DMS53 (cell line): ENCODE data around the gene FGGY.

Source experiments
- DNase-seq: peaks from one replicate; lab custom pipeline; 2025; lab: John Stamatoyannopoulos, UW

The FGGY gene

DNA sequence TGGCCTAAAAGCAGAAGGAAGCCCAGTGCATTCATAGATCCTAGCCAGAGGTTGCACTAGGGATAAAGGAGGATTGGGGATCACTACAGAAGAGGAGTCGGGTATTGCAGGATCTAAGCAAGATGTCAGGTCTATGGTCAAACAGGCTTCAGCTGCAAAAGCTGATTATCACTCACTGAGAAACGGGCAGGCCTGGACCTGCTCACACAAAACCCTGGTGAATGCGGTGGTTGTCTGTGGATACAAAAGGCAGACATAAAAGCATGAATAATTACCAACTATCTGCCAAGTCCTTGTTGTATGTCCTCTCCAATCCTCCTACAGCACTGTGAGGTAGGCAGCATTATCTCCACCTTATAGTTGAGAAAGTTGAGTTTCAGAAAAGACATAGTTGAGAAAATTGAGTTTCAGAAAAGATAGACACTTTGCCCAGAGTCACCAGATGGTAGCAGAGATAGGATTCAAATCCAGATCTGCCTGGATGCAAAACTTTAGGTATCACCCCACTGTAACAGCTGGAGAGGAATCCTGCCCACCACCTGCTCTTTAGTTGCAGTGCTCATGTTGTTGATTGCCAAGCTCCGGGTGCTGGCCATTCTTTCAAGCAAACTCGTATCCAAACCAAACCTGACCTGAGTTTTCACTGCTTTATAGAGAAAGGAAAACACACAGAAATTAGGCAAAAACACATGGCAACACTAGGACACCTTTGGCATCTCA lies 468.3 kb downstream of the FGGY start:
- DNase-seq = peak; percentile 19

DNA sequence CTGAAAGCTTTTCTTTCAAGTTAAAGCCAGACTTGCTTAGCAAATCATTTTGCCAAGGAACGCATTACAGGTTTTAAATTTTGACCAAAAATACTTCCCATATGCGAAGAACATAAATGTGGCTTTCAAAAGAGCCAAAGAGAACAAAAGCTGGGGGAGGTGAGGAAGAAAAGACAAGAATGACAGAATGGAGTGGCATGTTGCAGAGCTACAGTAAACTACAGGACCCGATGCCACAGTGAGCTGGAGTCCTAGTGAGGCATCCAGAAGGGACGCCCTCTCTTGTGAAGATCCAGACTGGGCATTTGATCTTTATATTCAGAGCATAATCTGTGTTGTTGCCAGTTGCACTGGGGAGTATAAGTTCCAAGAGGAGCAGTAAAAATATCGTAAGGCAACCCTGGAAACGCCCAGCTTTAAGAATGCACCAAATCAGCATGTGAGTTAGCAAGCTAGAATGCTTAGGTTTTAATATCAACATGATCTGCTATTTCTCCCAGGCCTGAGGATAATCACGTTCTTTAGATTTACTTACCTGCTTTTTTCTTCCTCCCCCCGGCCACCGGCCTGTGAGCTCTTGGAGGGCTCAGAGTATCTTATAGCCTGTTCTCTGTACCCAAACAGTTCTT lies 469.4 kb downstream of the FGGY start:
- no peak for DNase-seq

DNA sequence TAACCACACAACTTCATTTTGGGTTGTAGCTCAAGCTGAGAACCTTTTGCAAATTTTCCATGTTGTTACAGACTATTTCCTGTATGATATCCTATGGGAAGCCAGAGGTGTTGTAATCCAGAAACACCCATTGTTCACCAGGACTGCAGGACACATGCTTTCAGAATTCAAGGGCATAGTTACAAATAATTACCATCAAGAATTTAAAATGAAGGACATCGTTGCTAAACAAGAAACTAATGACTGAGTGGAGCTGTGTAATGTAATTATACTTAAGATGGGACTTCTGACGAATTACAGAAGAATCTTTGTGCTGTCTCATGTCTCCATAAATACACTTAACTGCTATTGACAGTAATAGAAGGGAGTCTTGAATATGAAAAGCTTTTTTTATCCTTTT lies 470.2 kb downstream of the FGGY start:
- no peak for DNase-seq

DNA sequence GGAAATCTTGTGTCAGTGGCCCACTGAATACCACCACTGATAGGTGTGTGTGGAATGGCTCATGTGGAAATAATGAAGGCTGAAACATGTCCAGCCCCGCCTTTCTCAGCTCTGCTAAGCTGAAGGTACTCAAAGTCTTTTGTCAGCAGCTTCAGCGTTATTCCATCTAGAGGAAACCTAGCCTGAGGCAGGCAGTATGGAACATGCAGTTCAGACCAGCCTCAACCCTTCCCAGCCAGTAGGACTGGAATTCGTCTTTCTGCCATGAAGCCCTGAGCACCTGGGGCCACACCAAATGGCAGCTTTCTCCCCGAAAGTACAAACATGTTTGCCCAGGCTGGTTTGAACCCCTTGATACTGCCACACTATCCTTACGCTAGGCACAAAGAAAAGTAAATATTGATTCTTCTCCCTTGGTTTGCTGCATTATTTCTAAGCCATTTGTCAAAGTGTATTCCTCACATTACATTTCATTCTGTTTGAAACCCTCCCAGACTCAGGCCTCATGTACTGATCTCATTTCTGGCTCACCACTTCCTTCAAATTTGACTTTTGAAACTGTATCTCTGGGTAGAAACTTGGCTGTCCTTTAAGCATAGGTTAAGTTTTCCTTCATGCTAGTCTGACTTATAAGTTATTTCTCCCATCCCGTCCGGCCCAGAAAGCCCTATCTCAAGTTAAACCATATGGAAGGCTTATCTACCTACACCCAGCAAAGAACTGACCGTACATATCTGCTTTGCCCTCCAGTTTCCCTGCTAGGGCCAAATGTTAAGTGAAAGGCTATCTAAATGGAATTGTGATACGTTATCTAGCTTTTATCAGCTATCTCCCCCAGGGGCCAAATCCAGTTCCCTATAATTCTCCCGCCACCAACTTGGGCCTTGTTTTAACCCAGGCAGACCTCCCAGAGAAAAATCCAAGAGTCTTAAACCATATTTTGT lies 472.2 kb downstream of the FGGY start:
- peak; percentile 82 for DNase-seq

DNA sequence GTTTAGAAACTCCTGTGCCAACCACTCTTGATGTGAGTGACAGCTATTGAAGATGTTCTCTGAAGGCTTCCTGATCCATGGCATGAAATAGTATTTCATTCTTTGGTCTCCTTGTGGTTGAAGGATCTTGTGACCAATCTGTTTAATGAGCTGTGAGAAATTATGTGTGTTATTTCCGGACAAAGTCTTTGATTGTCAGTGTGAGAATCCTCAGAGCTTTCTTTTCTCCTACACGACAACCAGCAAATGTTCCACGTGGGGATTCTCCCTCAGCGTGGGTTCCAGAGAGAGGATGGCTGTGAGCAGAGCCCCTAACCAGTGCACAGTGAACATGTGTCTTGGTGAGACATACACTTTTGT lies 472.8 kb downstream of the FGGY start:
- peak; percentile 46 for DNase-seq

DNA sequence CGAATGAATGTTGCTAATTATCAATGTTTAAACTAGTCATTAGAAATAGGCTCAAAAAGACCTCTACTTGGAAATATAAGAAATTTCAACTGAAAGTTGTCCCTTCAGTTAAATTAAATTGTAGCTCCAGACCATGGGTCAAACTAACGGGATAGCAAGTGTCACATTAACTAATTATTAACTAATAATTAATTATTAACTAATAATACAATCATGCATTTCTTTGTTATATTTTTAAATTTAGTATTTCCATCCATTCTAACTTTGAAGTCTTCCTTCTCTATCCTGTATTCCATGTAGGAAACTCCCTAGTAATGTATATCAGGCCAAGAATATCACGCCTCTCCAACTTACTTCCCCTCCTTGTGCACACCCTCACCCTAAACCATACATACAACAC lies 474.5 kb downstream of the FGGY start:
- DNase-seq = no peak

DNA sequence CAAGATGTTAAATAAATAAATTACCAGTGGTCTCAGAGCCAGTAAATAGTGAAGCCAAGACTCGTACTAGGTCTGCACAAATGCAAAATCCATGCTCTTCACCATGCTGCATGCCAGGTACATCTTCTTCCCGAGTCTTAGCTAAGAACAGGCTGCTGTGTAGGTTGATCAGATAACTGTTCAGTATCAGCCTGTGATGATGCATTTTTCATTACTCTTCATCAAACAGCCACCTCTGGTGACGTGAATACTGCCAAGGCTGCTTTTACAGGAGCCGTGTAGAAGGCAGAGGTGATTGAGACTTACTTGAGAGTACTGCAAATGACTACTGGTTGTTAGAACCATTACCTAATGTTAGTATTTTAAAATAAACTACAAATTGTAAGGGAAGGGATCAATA lies 478.6 kb downstream of the FGGY start:
- DNase-seq = no peak

DNA sequence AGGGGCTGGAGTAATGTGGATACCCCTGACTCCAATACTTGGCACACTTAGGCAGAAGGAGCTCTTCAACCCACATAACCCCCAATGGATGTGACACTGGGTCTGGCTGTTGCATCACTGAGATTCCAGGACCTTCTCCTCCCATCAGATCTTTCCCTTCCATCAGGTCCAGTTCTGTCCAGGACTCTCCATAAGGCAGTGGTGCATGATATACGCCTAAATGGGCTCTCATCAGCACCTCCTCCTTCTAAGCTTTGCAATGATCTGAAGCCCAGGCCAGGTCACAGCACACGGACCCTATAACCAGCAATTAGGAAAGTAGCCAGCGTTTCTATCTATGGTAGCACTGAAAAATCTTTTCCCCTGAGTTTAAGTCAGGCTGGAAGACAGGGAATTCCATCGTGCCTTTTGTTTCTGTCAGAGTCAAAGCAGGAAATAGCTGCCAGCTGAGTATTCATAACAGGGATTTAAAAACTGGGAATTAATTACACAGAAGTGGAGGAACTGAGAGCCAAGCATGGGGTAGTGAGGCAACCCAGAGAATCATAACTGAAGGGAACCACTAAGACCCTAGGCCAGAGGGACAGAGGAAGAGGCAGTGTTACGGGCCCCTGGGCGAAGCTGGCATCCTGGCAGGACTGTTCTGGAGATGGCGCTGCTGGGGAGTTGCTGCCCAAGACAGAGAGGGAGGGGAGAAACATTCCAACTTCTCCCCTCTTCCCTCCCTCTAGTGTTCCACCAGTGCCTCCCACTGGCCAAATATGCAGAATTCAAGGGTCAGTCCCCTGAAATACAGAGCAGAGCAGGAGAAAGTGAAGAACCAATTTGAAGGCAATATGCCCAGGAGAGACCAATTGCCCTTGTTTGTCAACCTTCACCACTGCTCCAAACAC lies 480.3 kb downstream of the FGGY start:
- peak; percentile 13 for DNase-seq

DNA sequence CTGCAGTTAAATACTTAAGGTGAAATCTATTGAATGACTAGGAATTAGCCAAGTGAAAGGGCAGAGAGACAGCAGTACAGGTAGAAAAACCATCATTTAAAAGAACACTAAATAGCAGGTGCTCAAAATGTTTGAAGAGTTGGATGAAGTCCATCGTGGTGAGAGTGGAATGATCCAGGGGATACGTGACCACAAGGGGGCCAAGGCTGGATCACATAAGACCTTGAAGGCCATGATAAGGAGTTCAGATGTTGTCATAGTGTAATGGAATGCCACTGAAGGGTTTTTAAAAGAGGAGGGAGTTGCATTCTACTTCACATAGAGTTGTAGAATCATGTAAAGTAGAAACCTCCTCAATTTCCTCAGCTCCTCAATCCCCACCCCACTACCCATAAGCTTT lies 483.1 kb downstream of the FGGY start:
- DNase-seq = peak; percentile 52

DNA sequence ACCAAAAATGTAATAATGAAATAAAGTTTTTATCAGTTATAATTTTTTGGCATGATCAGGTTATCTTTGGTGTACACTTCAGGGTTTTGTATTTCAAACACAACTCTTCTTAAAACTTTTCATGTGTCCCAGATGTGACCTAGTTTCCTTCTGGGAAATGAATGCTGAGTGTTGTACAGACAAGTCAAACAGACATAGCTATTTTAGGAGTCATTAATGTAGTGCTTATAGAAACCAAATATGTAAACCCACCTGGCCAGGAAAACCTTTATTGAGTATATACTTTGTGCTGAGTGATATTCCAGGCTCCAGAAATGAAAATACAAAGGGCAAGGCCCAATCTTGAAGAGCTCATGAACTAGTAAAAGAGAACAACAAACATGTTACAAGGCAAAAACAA lies 491.9 kb downstream of the FGGY start:
- DNase-seq = no peak

DNA sequence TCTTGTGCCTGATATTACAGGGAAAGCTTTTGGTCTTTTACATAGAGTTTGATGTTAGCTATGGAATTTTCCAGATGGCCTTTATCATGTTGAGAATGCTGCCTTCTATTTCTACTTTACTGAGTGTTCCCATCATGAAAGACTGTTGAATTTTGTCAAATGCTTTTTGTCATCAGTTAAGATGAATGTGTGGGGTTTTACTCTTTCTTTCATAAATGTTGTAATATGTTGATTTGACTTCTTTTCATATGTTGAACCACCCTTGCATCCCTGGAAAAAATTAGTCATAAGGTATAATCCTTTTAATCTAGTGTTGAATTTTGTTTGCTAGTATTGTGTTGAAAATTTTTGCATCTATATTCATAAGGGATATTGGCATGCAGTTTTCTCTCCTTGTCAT lies 501.7 kb downstream of the FGGY start:
- no peak for DNase-seq

DNA sequence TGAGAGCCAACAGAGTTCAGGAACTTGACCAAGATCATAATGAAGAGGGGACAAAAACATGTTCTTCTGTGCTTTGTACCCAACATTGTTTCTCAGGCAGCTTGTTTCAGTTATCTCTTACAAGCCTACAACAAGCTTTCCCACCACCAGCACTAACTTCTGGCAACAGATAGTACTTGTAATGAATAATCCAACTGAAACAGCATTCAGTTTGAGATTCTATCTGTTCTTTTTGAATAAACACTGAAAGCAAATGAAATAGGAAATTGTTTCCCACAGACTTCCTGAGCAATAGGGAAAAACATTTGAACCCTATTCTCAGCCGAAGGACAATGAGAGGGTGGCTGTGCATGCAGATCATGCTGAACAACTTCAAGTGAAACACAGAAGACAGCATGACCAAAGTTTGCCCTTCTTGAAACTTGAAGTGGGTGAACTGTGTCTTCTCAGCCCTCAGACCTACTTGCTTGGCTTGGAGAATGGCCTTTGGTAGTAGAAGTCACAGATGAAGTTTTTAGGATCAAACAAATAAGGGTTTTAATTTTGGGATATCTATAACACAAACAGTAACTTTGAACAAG lies 506.7 kb downstream of the FGGY start:
- no peak for DNase-seq

DNA sequence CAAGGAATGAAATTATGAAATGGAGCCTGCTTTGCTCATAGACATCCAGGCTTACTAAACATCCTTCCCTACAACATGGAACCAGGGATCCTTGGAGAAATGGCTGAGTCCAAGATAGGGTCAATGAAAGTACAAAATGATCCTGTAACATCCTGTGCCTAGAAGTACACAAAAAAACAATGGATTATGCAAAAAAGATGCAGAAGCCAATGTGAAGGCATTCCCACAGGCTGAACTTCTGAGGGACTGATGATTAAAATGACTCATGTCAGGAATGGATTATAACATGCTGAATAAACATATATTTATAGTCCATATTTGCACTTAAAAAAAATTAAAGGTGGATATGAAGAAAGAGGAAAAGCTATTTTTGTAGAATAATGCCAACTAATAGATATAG lies 507.4 kb downstream of the FGGY start:
- no peak for DNase-seq

DNA sequence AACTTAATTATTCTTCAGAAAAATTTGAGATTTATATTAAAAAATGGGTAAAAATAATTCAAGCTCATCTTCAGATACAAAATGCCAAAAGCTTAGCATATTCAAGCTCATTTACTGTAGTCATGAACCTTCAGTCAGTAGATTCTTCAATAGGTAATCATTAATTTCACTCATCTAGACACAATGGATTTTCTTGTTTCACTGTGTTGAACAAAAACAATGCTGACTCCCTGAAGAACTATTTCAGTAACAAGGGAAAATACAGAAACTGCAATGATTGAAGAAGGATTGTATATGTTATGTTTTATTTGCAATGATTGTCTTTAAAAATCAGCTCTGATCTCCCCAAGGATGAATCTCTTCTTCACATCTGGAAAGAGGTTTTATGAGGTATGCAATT lies 508.7 kb downstream of the FGGY start:
- DNase-seq = no peak
